Testis (tissue), 3 donors: ENCODE results near the gene GPC3. TPM values are rescaled to one million over a fixed set of nuclear protein-coding genes. Genes with fewer than 3 reads are reported as not detected.
"Not testable (repeated sequence)": the region's sequence is repeated elsewhere in the genome, so short reads cannot be mapped to it uniquely, and the experiment has no call there.

ENCODE experiments used
- DNase-seq: peaks from one replicate; pipeline ENCODE4 v3.0.0-alpha.2; 2019
- H3K27ac ChIP-seq, 2 donors: fragments of 200-600 bp; sonication (generic); one replicate each; pipeline ENCODE4 v1.5.1; 2019
- H3K27me3 ChIP-seq: fragments of 200-600 bp; sonication (generic); one replicate; pipeline ENCODE4 v1.5.1; 2019
- H3K36me3 ChIP-seq: fragments of 200-600 bp; sonication (generic); one replicate; pipeline ENCODE4 v1.5.1; 2017; ENCODE audit warnings: low read depth; ENCODE audit errors: missing control alignments
- H3K4me1 ChIP-seq: fragments of 200-600 bp; sonication (generic); one replicate; pipeline ENCODE4 v1.5.1; 2019
- H3K4me3 ChIP-seq, 2 donors: fragments of 200-600 bp; sonication (generic); one replicate each; pipeline ENCODE4 v1.5.1; 2017 to 2019
- H3K9me3 ChIP-seq: fragments of 200-600 bp; sonication (generic); one replicate; pipeline ENCODE4 v1.5.1; 2017
- POLR2A ChIP-seq: fragments of 450-650 bp; IDR thresholded peaks from one replicate; pipeline ENCODE4 v1.6.1; 2017; ENCODE audit warnings: antibody characterized with exemption, mild to moderate bottlenecking, moderate library complexity
- WGBS, 2 donors: methylation state at CpG; one replicate each; pipeline ENCODE4 v1.1.5; 2018; 5-methylcytosine and 5-hydroxymethylcytosine counted together
- intact Hi-C: fragments of 100-400 bp; cut with DNase I; formaldehyde crosslinking; loops from one replicate; pipeline ENCODE4 v1.15.1; 2023; ENCODE audit warnings: low total_unique reads
- polyA plus RNA-seq: library from polyadenylated mRNA; stranded (reverse); fragments of 350-450 nt; fragmentation: Illumina TruSeq; extraction: RNeasy Lipid Tissue Mini Kit (QIAGEN cat#74804); gene quantifications from one replicate; pipeline ENCODE4 v1.2.3, GENCODE V29; 2014; ENCODE audit warnings: low read depth, low replicate concordance; ENCODE audit not compliant: insufficient read depth
- total RNA-seq, 2 donors: library from RNA; depleted of rRNA; stranded (reverse); fragments of >200 nt; gene quantifications; one replicate each; pipeline ENCODE4 v1.2.3, GENCODE V29; 2016
- TF ChIP-seq, protein P1 (sequence below), 3 experiments: fragments of 450-650 bp in 2 of 3; fragments of 200-600 bp in 1 of 3; sonication (generic) in 1 of 3; IDR thresholded peaks; one replicate each; pipeline ENCODE4 v1.5.1; 2016 to 2019; ENCODE audit warnings: antibody characterized with exemption in 3 of 3, mild to moderate bottlenecking in 2 of 3, moderate library complexity in 1 of 3

The GPC3 gene
- total and polyA plus RNA-seq, 3 donors from 2014 or later, result 4.9 to 12.9 (median 5.4) TPM

DNA sequence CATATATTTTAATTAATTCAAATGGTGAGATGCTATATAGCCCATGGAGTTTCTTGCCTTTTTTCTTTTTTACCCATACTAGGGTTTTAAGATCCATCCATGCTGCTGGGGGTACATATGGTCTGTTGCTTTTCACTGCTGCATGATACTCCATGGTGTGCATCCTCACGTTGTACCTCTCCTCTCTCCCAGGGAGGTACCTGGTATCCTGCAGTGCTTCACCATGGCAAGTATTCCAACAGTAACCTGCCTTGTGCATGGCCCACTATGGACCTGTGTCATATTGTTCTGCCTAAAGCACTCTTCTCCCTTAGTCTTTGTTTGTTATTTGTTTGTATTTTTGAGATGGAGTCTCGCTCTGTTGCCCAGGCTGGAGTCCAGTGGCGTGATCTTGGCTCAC lies 455.8 kb downstream of the GPC3 start:
- Histone ChIP-seq H3K27me3 (no peaks in the 10 kb centered on the region), H3K36me3 (no peaks in the 10 kb centered on the region), H3K4me3 (no peak overlapping the region), H3K4me1 (no peaks in the 10 kb centered on the region), H3K9me3 (no peaks in the 10 kb centered on the region), H3K27ac (no peak overlapping the region)
- 100% methylated on average over 2 to 3 of the region's 3 CpGs for WGBS, 2 donors
- intact Hi-C loops, result no loop called here
- TF ChIP-seq POLR2A, result no peak
- TF ChIP-seq, protein P1, sequence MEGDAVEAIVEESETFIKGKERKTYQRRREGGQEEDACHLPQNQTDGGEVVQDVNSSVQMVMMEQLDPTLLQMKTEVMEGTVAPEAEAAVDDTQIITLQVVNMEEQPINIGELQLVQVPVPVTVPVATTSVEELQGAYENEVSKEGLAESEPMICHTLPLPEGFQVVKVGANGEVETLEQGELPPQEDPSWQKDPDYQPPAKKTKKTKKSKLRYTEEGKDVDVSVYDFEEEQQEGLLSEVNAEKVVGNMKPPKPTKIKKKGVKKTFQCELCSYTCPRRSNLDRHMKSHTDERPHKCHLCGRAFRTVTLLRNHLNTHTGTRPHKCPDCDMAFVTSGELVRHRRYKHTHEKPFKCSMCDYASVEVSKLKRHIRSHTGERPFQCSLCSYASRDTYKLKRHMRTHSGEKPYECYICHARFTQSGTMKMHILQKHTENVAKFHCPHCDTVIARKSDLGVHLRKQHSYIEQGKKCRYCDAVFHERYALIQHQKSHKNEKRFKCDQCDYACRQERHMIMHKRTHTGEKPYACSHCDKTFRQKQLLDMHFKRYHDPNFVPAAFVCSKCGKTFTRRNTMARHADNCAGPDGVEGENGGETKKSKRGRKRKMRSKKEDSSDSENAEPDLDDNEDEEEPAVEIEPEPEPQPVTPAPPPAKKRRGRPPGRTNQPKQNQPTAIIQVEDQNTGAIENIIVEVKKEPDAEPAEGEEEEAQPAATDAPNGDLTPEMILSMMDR (IDR thresholded peaks at IDR 0.05), result no peak
- DNase-seq, result no peak

DNA sequence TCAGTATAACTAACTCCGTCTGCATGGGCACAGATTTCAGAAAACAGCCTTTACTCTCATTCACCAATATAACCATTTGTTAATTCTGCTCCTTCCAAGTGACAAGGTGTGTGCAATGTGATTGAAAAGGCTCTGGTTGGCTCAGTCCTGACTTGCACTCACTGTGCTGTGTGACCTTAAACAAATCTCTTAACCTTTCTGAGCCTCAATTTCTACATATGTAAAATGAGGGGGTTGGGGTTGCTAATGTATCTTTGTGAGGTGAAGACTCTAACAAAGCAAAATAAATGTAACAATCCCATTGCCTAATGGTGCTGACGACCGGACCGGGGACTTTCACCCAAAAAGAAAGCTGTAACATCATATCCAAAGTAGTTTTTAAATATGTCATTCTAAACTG lies 457.6 kb downstream of the GPC3 start:
- intact Hi-C loops, result no loop called here
- 43 to 71% methylated on average over 4 of the region's 4 CpGs for WGBS, 2 donors
- Histone ChIP-seq H3K36me3 (no peaks in the 10 kb centered on the region), H3K27me3 (no peaks in the 10 kb centered on the region), H3K27ac (no peak overlapping the region), H3K9me3 (no peaks in the 10 kb centered on the region), H3K4me3 (no peak overlapping the region), H3K4me1 (no peaks in the 10 kb centered on the region)
- no peak for DNase-seq
- no peak for TF ChIP-seq POLR2A
- TF ChIP-seq, protein P1 (IDR thresholded peaks at IDR 0.05), result no peak

DNA sequence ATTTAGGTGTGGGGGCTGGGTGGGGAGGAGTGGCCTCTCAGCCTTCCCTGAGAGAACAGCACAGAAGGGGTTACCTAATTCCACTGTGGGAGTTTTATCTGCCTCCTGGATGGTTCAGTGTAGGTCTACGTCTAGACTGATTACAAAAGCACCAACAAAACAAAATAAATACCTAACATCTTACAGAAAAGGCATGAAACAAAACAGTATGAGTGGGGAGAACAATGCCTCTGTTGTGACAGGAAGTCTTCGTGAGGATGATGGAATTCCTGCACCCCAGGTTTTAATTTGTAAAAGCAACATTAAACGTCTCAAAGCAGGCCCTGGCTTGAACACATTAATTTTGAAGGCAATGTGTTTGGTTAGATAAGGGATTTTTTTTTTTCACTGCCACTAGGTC lies 458.0 kb downstream of the GPC3 start:
- intact Hi-C loops, result no loop called here
- Histone ChIP-seq H3K36me3 (no peaks in the 10 kb centered on the region), H3K4me3 (no peak overlapping the region), H3K27me3 (no peaks in the 10 kb centered on the region), H3K27ac (no peak overlapping the region), H3K9me3 (no peaks in the 10 kb centered on the region), H3K4me1 (no peaks in the 10 kb centered on the region)
- 25 to 37% methylated on average over 3 of the region's 3 CpGs for WGBS, 2 donors
- TF ChIP-seq, protein P1 (IDR thresholded peaks at IDR 0.05), result no peak
- TF ChIP-seq POLR2A, result no peak
- no peak for DNase-seq

GRCh38 chrX:133526773-133527172 lies 458.6 kb downstream of the GPC3 start:
- H3K27me3 ChIP-seq, intact Hi-C loops, H3K4me3 ChIP-seq, H3K9me3 ChIP-seq, H3K36me3 ChIP-seq, H3K27ac ChIP-seq, H3K4me1 ChIP-seq, DNase-seq: not testable (repeated sequence)
- 87 to 96% methylated on average over 3 of the region's 3 CpGs for WGBS, 2 donors

GRCh38 chrX:133523526-133523925 lies 461.9 kb downstream of the GPC3 start:
- no peaks in the 10 kb centered on the region for H3K36me3 ChIP-seq
- no peak overlapping the region for H3K27ac ChIP-seq
- no peak for DNase-seq
- TF ChIP-seq, protein P1 (IDR thresholded peaks at IDR 0.05), result no peak
- TF ChIP-seq POLR2A, result no peak
- 88 to 95% methylated on average over 6 to 7 of the region's 7 CpGs for WGBS, 2 donors
- H3K4me3 ChIP-seq, result no peak overlapping the region
- no peaks in the 10 kb centered on the region for H3K9me3 ChIP-seq
- intact Hi-C loops, result no loop called here
- H3K4me1 ChIP-seq, result no peaks in the 10 kb centered on the region
- no peaks in the 10 kb centered on the region for H3K27me3 ChIP-seq
